Measurements from ENCODE around the gene ING3. TPM values are rescaled to one million over a fixed set of nuclear protein-coding genes. Genes with fewer than 3 reads are reported as not detected.

ING3 gene
- total RNA-seq, 1 experiment from 2014 or later, result 12.6 TPM

DNA sequence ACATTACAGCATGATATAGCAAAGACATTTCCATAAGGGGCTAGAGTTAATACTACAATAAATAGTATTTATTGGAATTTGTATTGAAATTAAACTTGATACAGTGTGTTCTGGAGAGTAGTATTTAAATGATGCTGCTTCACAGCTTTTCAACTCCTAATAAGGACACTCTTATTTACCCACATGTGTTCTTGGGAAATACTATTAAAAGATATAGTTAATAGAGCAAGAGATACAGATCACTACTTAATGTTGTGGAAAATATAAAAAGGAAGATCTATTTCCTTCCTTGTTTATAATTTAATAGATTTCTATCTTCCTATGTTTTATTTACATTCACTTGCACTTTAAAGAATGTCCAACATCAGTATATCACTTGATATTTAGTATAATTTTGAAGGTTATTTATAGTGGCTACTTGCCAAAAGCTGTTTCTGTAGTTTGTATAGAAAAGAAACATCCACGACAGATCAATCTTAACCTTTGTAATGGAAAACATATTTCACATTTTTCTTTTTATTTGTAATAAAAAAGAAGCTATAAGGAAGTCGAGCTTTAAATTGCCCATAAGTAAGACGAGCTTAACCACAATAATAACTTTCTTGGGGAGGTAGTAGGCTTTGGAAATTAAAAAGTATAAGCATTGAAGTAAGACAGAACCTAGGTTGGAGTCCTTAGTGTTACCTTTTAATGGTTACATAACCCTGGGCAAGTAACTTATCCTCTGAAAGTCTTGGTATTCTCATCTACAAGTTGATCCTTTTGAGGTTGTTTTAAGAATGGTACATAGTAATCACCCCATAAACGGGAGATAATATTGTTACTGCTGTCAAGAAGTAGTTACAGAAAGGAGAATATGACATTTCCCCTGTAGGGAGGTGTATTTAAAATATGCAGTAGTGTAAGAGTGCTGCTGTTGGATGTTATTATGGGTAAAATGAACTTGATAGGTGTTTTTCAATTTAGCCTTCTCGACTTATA lies 70.7 kb downstream of the ING3 start:
- H3K4me1 Mint-ChIP-seq, result 0 out of 2 replicates have a peak, but pooled peaks cover 3% of the 10 kb centered on the region
- H3K4me3 Mint-ChIP-seq, result no peak overlapping the region
- ATAC-seq (no peak), DNase-seq (ENCODE audit: low spot score) (no peak)
- no peak overlapping the region for H3K27ac Mint-ChIP-seq
- ChIA-PET CTCF (no interaction called here), POLR2A (no interaction called here)
- no peaks in the 10 kb centered on the region for H3K36me3 Mint-ChIP-seq
- 0 out of 2 replicates have a peak, but pooled peaks cover 4% of the 10 kb centered on the region for H3K9me3 Mint-ChIP-seq
- no peak for TF ChIP-seq PRRX2 (CRISPR knock-in tag; IDR thresholded peaks at IDR 0.05)
- TF ChIP-seq GRHL2 (CRISPR knock-in tag; IDR thresholded peaks at IDR 0.05; ENCODE audit: insufficient replicate concordance, severe bottlenecking), result no peak
- TF ChIP-seq, protein P1, sequence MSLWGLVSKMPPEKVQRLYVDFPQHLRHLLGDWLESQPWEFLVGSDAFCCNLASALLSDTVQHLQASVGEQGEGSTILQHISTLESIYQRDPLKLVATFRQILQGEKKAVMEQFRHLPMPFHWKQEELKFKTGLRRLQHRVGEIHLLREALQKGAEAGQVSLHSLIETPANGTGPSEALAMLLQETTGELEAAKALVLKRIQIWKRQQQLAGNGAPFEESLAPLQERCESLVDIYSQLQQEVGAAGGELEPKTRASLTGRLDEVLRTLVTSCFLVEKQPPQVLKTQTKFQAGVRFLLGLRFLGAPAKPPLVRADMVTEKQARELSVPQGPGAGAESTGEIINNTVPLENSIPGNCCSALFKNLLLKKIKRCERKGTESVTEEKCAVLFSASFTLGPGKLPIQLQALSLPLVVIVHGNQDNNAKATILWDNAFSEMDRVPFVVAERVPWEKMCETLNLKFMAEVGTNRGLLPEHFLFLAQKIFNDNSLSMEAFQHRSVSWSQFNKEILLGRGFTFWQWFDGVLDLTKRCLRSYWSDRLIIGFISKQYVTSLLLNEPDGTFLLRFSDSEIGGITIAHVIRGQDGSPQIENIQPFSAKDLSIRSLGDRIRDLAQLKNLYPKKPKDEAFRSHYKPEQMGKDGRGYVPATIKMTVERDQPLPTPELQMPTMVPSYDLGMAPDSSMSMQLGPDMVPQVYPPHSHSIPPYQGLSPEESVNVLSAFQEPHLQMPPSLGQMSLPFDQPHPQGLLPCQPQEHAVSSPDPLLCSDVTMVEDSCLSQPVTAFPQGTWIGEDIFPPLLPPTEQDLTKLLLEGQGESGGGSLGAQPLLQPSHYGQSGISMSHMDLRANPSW (CRISPR knock-in tag; conservative IDR thresholded peaks at IDR 0.05; ENCODE audit: low read depth), result no peak
- TF ChIP-seq ZNF317 (CRISPR knock-in tag; IDR thresholded peaks at IDR 0.05; ENCODE audit: borderline replicate concordance, low read depth), result no peak
- no peak for TF ChIP-seq ETV6 (CRISPR knock-in tag; IDR thresholded peaks at IDR 0.05)
- TF ChIP-seq ERG (CRISPR knock-in tag; IDR thresholded peaks at IDR 0.05), result no peak
- no peak for TF ChIP-seq AFF4 (CRISPR knock-in tag; IDR thresholded peaks at IDR 0.05; ENCODE audit: borderline replicate concordance)
- no peak for TF ChIP-seq TEAD1 (CRISPR knock-in tag; IDR thresholded peaks at IDR 0.05)
- TF ChIP-seq SP1 (CRISPR knock-in tag; conservative IDR thresholded peaks at IDR 0.05), result no peak
- TF ChIP-seq, protein P2, sequence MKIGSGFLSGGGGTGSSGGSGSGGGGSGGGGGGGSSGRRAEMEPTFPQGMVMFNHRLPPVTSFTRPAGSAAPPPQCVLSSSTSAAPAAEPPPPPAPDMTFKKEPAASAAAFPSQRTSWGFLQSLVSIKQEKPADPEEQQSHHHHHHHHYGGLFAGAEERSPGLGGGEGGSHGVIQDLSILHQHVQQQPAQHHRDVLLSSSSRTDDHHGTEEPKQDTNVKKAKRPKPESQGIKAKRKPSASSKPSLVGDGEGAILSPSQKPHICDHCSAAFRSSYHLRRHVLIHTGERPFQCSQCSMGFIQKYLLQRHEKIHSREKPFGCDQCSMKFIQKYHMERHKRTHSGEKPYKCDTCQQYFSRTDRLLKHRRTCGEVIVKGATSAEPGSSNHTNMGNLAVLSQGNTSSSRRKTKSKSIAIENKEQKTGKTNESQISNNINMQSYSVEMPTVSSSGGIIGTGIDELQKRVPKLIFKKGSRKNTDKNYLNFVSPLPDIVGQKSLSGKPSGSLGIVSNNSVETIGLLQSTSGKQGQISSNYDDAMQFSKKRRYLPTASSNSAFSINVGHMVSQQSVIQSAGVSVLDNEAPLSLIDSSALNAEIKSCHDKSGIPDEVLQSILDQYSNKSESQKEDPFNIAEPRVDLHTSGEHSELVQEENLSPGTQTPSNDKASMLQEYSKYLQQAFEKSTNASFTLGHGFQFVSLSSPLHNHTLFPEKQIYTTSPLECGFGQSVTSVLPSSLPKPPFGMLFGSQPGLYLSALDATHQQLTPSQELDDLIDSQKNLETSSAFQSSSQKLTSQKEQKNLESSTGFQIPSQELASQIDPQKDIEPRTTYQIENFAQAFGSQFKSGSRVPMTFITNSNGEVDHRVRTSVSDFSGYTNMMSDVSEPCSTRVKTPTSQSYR (CRISPR knock-in tag; IDR thresholded peaks at IDR 0.05), result no peak
- TF ChIP-seq KAT7 (CRISPR knock-in tag; IDR thresholded peaks at IDR 0.05; ENCODE audit: borderline replicate concordance), result no peak
- no peaks in the 10 kb centered on the region for H3K27me3 Mint-ChIP-seq (ENCODE audit: low read depth)

- POLR2A ChIA-PET, result no interaction called here
- no peak overlapping the region for H3K27ac Mint-ChIP-seq
- H3K9me3 Mint-ChIP-seq, result 0 out of 2 replicates have a peak, but pooled peaks cover 5% of the 10 kb centered on the region
- H3K36me3 Mint-ChIP-seq, result no peaks in the 10 kb centered on the region
- H3K27me3 Mint-ChIP-seq (ENCODE audit: low read depth), result no peaks in the 10 kb centered on the region
- CTCF ChIA-PET, result no interaction called here
- no peak overlapping the region for H3K4me3 Mint-ChIP-seq
- H3K4me1 Mint-ChIP-seq, result peaks cover 11% of the 10 kb centered on the region
- ATAC-seq (no peak), DNase-seq (ENCODE audit: low spot score) (no peak)
- no peak for TF ChIP-seq SMAD3 (CRISPR knock-in tag; IDR thresholded peaks at IDR 0.05; ENCODE audit: borderline replicate concordance)
- no peak for TF ChIP-seq ELF4 (CRISPR knock-in tag; IDR thresholded peaks at IDR 0.05; ENCODE audit: low read depth)
- no peak for TF ChIP-seq ATF3 (CRISPR knock-in tag; conservative IDR thresholded peaks at IDR 0.05)
- TF ChIP-seq TCF7 (CRISPR knock-in tag; IDR thresholded peaks at IDR 0.05; ENCODE audit: low read depth), result no peak
- TF ChIP-seq, protein P3, sequence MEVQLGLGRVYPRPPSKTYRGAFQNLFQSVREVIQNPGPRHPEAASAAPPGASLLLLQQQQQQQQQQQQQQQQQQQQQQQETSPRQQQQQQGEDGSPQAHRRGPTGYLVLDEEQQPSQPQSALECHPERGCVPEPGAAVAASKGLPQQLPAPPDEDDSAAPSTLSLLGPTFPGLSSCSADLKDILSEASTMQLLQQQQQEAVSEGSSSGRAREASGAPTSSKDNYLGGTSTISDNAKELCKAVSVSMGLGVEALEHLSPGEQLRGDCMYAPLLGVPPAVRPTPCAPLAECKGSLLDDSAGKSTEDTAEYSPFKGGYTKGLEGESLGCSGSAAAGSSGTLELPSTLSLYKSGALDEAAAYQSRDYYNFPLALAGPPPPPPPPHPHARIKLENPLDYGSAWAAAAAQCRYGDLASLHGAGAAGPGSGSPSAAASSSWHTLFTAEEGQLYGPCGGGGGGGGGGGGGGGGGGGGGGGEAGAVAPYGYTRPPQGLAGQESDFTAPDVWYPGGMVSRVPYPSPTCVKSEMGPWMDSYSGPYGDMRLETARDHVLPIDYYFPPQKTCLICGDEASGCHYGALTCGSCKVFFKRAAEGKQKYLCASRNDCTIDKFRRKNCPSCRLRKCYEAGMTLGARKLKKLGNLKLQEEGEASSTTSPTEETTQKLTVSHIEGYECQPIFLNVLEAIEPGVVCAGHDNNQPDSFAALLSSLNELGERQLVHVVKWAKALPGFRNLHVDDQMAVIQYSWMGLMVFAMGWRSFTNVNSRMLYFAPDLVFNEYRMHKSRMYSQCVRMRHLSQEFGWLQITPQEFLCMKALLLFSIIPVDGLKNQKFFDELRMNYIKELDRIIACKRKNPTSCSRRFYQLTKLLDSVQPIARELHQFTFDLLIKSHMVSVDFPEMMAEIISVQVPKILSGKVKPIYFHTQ (CRISPR knock-in tag; IDR thresholded peaks at IDR 0.05), result no peak
- TF ChIP-seq HMGA2 (CRISPR knock-in tag; IDR thresholded peaks at IDR 0.05), result no peak
- no peak for TF ChIP-seq IRF2 (CRISPR knock-in tag; IDR thresholded peaks at IDR 0.05; ENCODE audit: borderline replicate concordance, low read depth)
- no peak for TF ChIP-seq ZNF396 (CRISPR knock-in tag; IDR thresholded peaks at IDR 0.05; ENCODE audit: borderline replicate concordance)
- no peak for TF ChIP-seq NR3C1 (CRISPR knock-in tag; conservative IDR thresholded peaks at IDR 0.05; ENCODE audit: low read depth)
Measured at GRCh38 chr7:121023194-121023593, 72.6 kb downstream of the ING3 start.
